MM.1S (cell line): ENCODE results near the gene PIP4K2B.

Experiments
- DNase-seq: peaks from one replicate; pipeline ENCODE4 v3.0.0-alpha.2; 2015
- H2AFZ ChIP-seq: fragments of 300-600 bp; sonication (generic); 2 replicates; pipeline ENCODE4 v1.6.0; 2016; ENCODE audit warnings: antibody characterized with exemption, low read length
- H3F3A ChIP-seq: fragments of 300-600 bp; sonication (generic); 2 replicates; pipeline ENCODE4 v1.6.1; 2016; ENCODE audit warnings: mild to moderate bottlenecking, antibody characterized with exemption, low read length, moderate library complexity, mixed read lengths; ENCODE audit not compliant: insufficient read depth
- H3K27ac ChIP-seq: fragments of 300-600 bp; sonication (generic); 2 replicates; pipeline ENCODE4 v1.5.1; 2016; ENCODE audit warnings: mild to moderate bottlenecking, low read length
- H3K27me3 ChIP-seq: fragments of 300-600 bp; sonication (generic); replicated peaks from 2 replicates; pipeline ENCODE4 v1.6.0; 2016; ENCODE audit warnings: low read length; ENCODE audit not compliant: insufficient read depth
- H3K36me3 ChIP-seq: fragments of 300-600 bp; sonication (generic); replicated peaks from 2 replicates; pipeline ENCODE4 v1.6.1; 2016; ENCODE audit warnings: mild to moderate bottlenecking, low read length, mixed read lengths; ENCODE audit not compliant: insufficient read depth
- H3K4me1 ChIP-seq: fragments of 300-600 bp; sonication (generic); 2 replicates; pipeline ENCODE4 v1.6.1; 2016; ENCODE audit warnings: low read length, mixed read lengths
- H3K4me2 ChIP-seq: fragments of 300-600 bp; sonication (generic); 2 replicates; pipeline ENCODE4 v1.6.0; 2016; ENCODE audit warnings: low read depth, low read length
- H3K4me3 ChIP-seq: fragments of 300-600 bp; sonication (generic); 2 replicates; pipeline ENCODE4 v1.5.1; 2016; ENCODE audit warnings: low read length, mixed read lengths
- H3K79me2 ChIP-seq: fragments of 300-600 bp; sonication (generic); 2 replicates; pipeline ENCODE4 v1.6.1; 2016; ENCODE audit warnings: mixed run types, low read length, mixed read lengths
- H3K9ac ChIP-seq: fragments of 300-600 bp; sonication (generic); 2 replicates; pipeline ENCODE4 v1.6.1; 2016; ENCODE audit warnings: low read length, mixed read lengths
- H3K9me2 ChIP-seq: fragments of 300-600 bp; sonication (generic); replicated peaks from 2 replicates; pipeline ENCODE4 v1.6.1; 2016; ENCODE audit warnings: mild to moderate bottlenecking, low read length, mixed read lengths; ENCODE audit not compliant: insufficient read depth
- H3K9me3 ChIP-seq: fragments of 300-600 bp; sonication (generic); replicated peaks from 2 replicates; pipeline ENCODE4 v1.6.1; 2016; ENCODE audit warnings: mild to moderate bottlenecking, low read length, mixed read lengths; ENCODE audit not compliant: insufficient read depth
- H4K20me1 ChIP-seq: fragments of 300-600 bp; sonication (generic); 2 replicates; pipeline ENCODE4 v1.6.1; 2016; ENCODE audit warnings: mild to moderate bottlenecking, low read length, moderate library complexity, mixed read lengths; ENCODE audit not compliant: insufficient read depth
- CTCF ChIP-seq: fragments of 300-600 bp; sonication (generic); IDR thresholded peaks from 2 replicates; pipeline ENCODE4 v1.5.1; 2016; ENCODE audit warnings: antibody characterized with exemption, low read length, mixed read lengths
- EZH2 ChIP-seq: fragments of 300-600 bp; sonication (generic); optimal IDR thresholded peaks from 2 replicates; pipeline ENCODE3; 2017; ENCODE audit warnings: low read depth, mild to moderate bottlenecking, antibody characterized with exemption, low read length, mixed read lengths
- EZH2phosphoT487 ChIP-seq: fragments of 300-600 bp; sonication (generic); IDR thresholded peaks from 2 replicates; pipeline ENCODE4 v1.6.1; 2018; ENCODE audit warnings: antibody characterized with exemption, low read length

Gene PIP4K2B

GRCh38 chr17:38740044-38740443 is 59.3 kb downstream of the PIP4K2B start:
- Histone ChIP-seq H3F3A (no peaks in the 10 kb centered on the region), H3K27ac (no peak overlapping the region), H3K9me3 (no peaks in the 10 kb centered on the region), H3K36me3 (no peaks in the 10 kb centered on the region), H3K4me2 (no peak overlapping the region), H3K4me1 (no peaks in the 10 kb centered on the region), H3K27me3 (peaks cover 4% of the 10 kb centered on the region; the same call in 1 of the 2 replicates), H2AFZ (no peak overlapping the region), H3K9me2 (no peaks in the 10 kb centered on the region), H3K4me3 (no peak overlapping the region), H4K20me1 (no peaks in the 10 kb centered on the region), H3K9ac (no peak overlapping the region), H3K79me2 (no peaks in the 10 kb centered on the region)
- DNase-seq, result no peak
- TF ChIP-seq CTCF (no peak), EZH2phosphoT487 (no peak)

- no peak overlapping the region for H2AFZ ChIP-seq
- H3K79me2 ChIP-seq, result no peaks in the 10 kb centered on the region
- H4K20me1 ChIP-seq, result no peaks in the 10 kb centered on the region
- peaks cover 4% of the 10 kb centered on the region; the same call in 1 of the 2 replicates for H3K27me3 ChIP-seq
- H3K27ac ChIP-seq, result no peak overlapping the region
- H3K36me3 ChIP-seq, result no peaks in the 10 kb centered on the region
- H3K4me2 ChIP-seq, result no peak overlapping the region
- no peak overlapping the region for H3K9ac ChIP-seq
- H3F3A ChIP-seq, result no peaks in the 10 kb centered on the region
- TF ChIP-seq EZH2 (no peak), EZH2phosphoT487 (no peak), CTCF (no peak)
- no peaks in the 10 kb centered on the region for H3K9me3 ChIP-seq
- no peak overlapping the region for H3K4me3 ChIP-seq
- H3K9me2 ChIP-seq, result no peaks in the 10 kb centered on the region
- no peak for DNase-seq
- H3K4me1 ChIP-seq, result no peaks in the 10 kb centered on the region
These were observed 60.1 kb downstream of the PIP4K2B start for GRCh38 chr17:38739305-38739704.

GRCh38 chr17:38738686-38739085 is 60.7 kb downstream of the PIP4K2B start:
- no peak overlapping the region for H3K4me3 ChIP-seq
- H3K27ac ChIP-seq, result no peak overlapping the region
- H3K79me2 ChIP-seq, result no peaks in the 10 kb centered on the region
- H3K9me2 ChIP-seq, result no peaks in the 10 kb centered on the region
- H3F3A ChIP-seq, result no peaks in the 10 kb centered on the region
- DNase-seq, result no peak
- H3K36me3 ChIP-seq, result no peaks in the 10 kb centered on the region
- peaks cover 4% of the 10 kb centered on the region; the same call in 1 of the 2 replicates for H3K27me3 ChIP-seq
- TF ChIP-seq EZH2phosphoT487, result no peak
- TF ChIP-seq EZH2, result no peak
- TF ChIP-seq CTCF, result no peak
- no peak overlapping the region for H3K9ac ChIP-seq
- no peaks in the 10 kb centered on the region for H4K20me1 ChIP-seq
- no peak overlapping the region for H3K4me2 ChIP-seq
- H3K4me1 ChIP-seq, result no peaks in the 10 kb centered on the region
- no peaks in the 10 kb centered on the region for H3K9me3 ChIP-seq
- H2AFZ ChIP-seq, result no peak overlapping the region
